GM21529 (cell line): ENCODE results near the gene HRH2.

Source experiments
- ATAC-seq: cut with Tn5 transposase; IDR thresholded peaks from one replicate; pipeline ENCODE4 v1.9.1; 2021; ENCODE audit not compliant: unreplicated experiment

HRH2 gene

GRCh38 chr5:175690586-175690985, 32.7 kb downstream of the HRH2 start:
- ATAC-seq, result no peak

- ATAC-seq, result no peak
Observed at GRCh38 chr5:175691761-175692160, 33.9 kb downstream of the HRH2 start.

GRCh38 chr5:175692235-175692995, 34.5 kb downstream of the HRH2 start:
- ATAC-seq, result no peak

GRCh38 chr5:175692996-175693710, 35.3 kb downstream of the HRH2 start:
- no peak for ATAC-seq

GRCh38 chr5:175693741-175694140, 35.9 kb downstream of the HRH2 start:
- ATAC-seq, result no peak

GRCh38 chr5:175694371-175695160, 36.7 kb downstream of the HRH2 start:
- no peak for ATAC-seq

- ATAC-seq, result no peak
Observed at GRCh38 chr5:175695161-175696126, 37.6 kb downstream of the HRH2 start.

GRCh38 chr5:175696139-175696854, 38.4 kb downstream of the HRH2 start:
- no peak for ATAC-seq

- no peak for ATAC-seq
Observed at GRCh38 chr5:175696855-175697198, 39.0 kb downstream of the HRH2 start.

GRCh38 chr5:175697846-175698245, 40.0 kb downstream of the HRH2 start:
- ATAC-seq, result no peak

GRCh38 chr5:175698401-175699115, 40.7 kb downstream of the HRH2 start:
- no peak for ATAC-seq

GRCh38 chr5:175700991-175701390, 43.1 kb downstream of the HRH2 start:
- no peak for ATAC-seq

- ATAC-seq, result no peak
Observed at GRCh38 chr5:175701797-175702196, 43.9 kb downstream of the HRH2 start.

GRCh38 chr5:175706499-175706898, 48.6 kb downstream of the HRH2 start:
- no peak for ATAC-seq

- no peak for ATAC-seq
Observed at GRCh38 chr5:175707751-175708375, 50.0 kb downstream of the HRH2 start.

GRCh38 chr5:175709276-175709781, 51.5 kb downstream of the HRH2 start:
- no peak for ATAC-seq

- ATAC-seq, result no peak
Observed at GRCh38 chr5:175710326-175710725, 52.5 kb downstream of the HRH2 start.

- ATAC-seq, result no peak
Observed at GRCh38 chr5:175711031-175711430, 53.2 kb downstream of the HRH2 start.
